ENCODE measurements around the gene CEP70. TPM values are rescaled to one million over a fixed set of nuclear protein-coding genes. Genes with fewer than 3 reads are reported as not detected.
"Not testable (repeated sequence)": the region's sequence is repeated elsewhere in the genome, so short reads cannot be mapped to it uniquely, and the experiment has no call there.

The CEP70 gene
- total RNA-seq, 1 experiment from 2014 or later: 32.6 TPM

DNA sequence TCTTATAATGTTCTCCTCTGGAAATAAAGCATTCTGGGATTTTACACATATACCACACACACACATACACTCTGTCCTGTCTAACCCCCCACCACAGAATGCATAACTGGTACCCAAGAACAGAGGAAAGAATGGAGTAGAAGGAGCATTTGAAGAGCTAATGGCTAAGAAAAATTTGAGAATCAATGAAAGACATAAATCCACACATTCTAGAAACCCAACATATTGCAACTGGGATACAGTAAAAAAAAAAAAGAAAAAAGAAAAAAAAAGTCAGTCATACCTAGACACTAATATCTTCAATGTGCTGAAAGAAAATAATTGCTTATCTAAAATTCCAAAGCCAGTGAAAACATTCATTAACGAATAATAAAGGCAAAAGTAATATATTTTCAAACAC lies 20.9 kb downstream of the CEP70 start:
- Histone ChIP-seq H3K4ac (ENCODE audit: low read depth, low read length) (no peak overlapping the region), H2BK5ac (ENCODE audit: insufficient read length, low read length) (no peak overlapping the region), H4K91ac (ENCODE audit: insufficient read length, low read depth, low read length) (no peak overlapping the region), H3K79me2 (ENCODE audit: insufficient read depth, low read length) (no peaks in the 10 kb centered on the region), H4K8ac (replicated peaks; ENCODE audit: insufficient read length, low read depth, low read length) (no peak overlapping the region), H3K4me2 (ENCODE audit: insufficient read depth, insufficient read length, low read length) (no peak overlapping the region), H4K5ac (ENCODE audit: insufficient read length, low read depth, low read length) (no peak overlapping the region), H2BK120ac (ENCODE audit: low read depth, low read length, poor library complexity, severe bottlenecking) (no peak overlapping the region), H2AK5ac (ENCODE audit: insufficient read length, low read length) (no peak overlapping the region), H3K9ac (ENCODE audit: extremely low read depth, insufficient read length, low read length) (no peak overlapping the region), H3K18ac (ENCODE audit: insufficient read length, low read depth, low read length) (no peak overlapping the region), H3K23me2 (ENCODE audit: insufficient read length, low read depth, low read length, poor library complexity, severe bottlenecking) (no peaks in the 10 kb centered on the region), H4K20me1 (ENCODE audit: control insufficient read depth, insufficient read depth, insufficient read length) (no peaks in the 10 kb centered on the region), H3K9me3 (ENCODE audit: control insufficient read depth, low read depth, low read length) (peaks cover 5% of the 10 kb centered on the region), H3T11ph (ENCODE audit: low read length) (no peak overlapping the region), H3K27ac (ENCODE audit: insufficient read length, low read depth, low read length) (no peak overlapping the region), H2BK20ac (ENCODE audit: low read depth, low read length, poor library complexity, severe bottlenecking) (no peak overlapping the region), H2BK12ac (ENCODE audit: insufficient read length, low read depth, low read length) (no peak overlapping the region), H3K14ac (ENCODE audit: insufficient read depth, low read length) (no peak overlapping the region), H2BK15ac (ENCODE audit: low read depth, low read length) (no peak overlapping the region), H3K23ac (ENCODE audit: insufficient read length, low read depth, low read length) (no peak overlapping the region), H3K79me1 (ENCODE audit: insufficient read depth, low read depth, low read length, poor library complexity, severe bottlenecking) (no peaks in the 10 kb centered on the region), H3K27me3 (ENCODE audit: insufficient read depth, low read length) (no peaks in the 10 kb centered on the region), H3K4me1 (ENCODE audit: insufficient read depth, low read length) (no peaks in the 10 kb centered on the region), H3K56ac (ENCODE audit: insufficient read length, low read depth, low read length) (no peak overlapping the region), H2AFZ (ENCODE audit: low read length) (no peak overlapping the region)
- H3K36me3 Mint-ChIP-seq (ENCODE audit: insufficient read depth in 1 of 3, low read depth in 3 of 3): peaks cover 34 to 57% (median 54%) of the 10 kb centered on the region in 3 experiments
- H3K9me3 Mint-ChIP-seq: peaks cover 31 to 40% of the 10 kb centered on the region in 2 experiments
- no peaks in the 10 kb centered on the region for H3K4me1 Mint-ChIP-seq
- no peak overlapping the region for H3K4me3 Mint-ChIP-seq
- no peak for DNase-seq
- no CpG with 5 or more reads among the region's 1 CpG for WGBS (ENCODE audit: extremely low coverage, insufficient read length, low lambda C conversion rate)
- peaks cover 1% of the 10 kb centered on the region; the same call in 1 of the 2 replicates for H3K27me3 Mint-ChIP-seq (ENCODE audit: low read depth)
- TF ChIP-seq, protein P1, sequence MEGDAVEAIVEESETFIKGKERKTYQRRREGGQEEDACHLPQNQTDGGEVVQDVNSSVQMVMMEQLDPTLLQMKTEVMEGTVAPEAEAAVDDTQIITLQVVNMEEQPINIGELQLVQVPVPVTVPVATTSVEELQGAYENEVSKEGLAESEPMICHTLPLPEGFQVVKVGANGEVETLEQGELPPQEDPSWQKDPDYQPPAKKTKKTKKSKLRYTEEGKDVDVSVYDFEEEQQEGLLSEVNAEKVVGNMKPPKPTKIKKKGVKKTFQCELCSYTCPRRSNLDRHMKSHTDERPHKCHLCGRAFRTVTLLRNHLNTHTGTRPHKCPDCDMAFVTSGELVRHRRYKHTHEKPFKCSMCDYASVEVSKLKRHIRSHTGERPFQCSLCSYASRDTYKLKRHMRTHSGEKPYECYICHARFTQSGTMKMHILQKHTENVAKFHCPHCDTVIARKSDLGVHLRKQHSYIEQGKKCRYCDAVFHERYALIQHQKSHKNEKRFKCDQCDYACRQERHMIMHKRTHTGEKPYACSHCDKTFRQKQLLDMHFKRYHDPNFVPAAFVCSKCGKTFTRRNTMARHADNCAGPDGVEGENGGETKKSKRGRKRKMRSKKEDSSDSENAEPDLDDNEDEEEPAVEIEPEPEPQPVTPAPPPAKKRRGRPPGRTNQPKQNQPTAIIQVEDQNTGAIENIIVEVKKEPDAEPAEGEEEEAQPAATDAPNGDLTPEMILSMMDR (conservative IDR thresholded peaks at IDR 0.05): no peak
- H3K27ac Mint-ChIP-seq: no peak overlapping the region

DNA sequence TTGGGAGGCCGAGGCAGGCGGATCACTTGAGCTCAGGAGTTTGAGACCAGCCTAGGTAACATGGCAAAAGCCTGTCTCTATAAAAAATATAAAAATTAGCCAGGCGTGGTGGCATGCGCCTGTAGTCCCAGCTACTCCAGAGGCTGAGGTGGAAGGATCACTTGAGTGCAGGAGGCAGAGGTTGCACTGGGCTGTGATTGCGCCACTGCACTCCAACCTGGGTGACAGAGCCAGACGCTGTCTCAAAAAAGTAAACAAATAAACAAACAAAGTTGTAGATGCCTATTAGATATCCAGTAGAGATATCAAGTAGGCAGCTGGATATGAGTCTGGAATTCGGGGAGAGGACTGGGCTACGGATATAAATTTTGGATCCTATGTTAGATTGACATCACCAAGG lies 24.4 kb downstream of the CEP70 start:
- H3K4me1 ChIP-seq (ENCODE audit: insufficient read depth, low read length): not testable (repeated sequence)

More for the DNA sequence above, 24.4 kb downstream of the CEP70 start:
- no CpG with 5 or more reads among the region's 8 CpGs for WGBS (ENCODE audit: extremely low coverage, insufficient read length, low lambda C conversion rate)
- H3K79me1 ChIP-seq (ENCODE audit: insufficient read depth, low read depth, low read length, poor library complexity, severe bottlenecking); H3K4me2 ChIP-seq (ENCODE audit: insufficient read depth, insufficient read length, low read length); H2BK15ac ChIP-seq (ENCODE audit: low read depth, low read length); H3K4me1 Mint-ChIP-seq; H3K23me2 ChIP-seq (ENCODE audit: insufficient read length, low read depth, low read length, poor library complexity, severe bottlenecking); DNase-seq; H3K56ac ChIP-seq (ENCODE audit: insufficient read length, low read depth, low read length); H4K91ac ChIP-seq (ENCODE audit: insufficient read length, low read depth, low read length); H2AK5ac ChIP-seq (ENCODE audit: insufficient read length, low read length); H3K79me2 ChIP-seq (ENCODE audit: insufficient read depth, low read length); H3K27ac ChIP-seq (ENCODE audit: insufficient read length, low read depth, low read length); H3T11ph ChIP-seq (ENCODE audit: low read length); H2BK12ac ChIP-seq (ENCODE audit: insufficient read length, low read depth, low read length); H3K23ac ChIP-seq (ENCODE audit: insufficient read length, low read depth, low read length); H2BK120ac ChIP-seq (ENCODE audit: low read depth, low read length, poor library complexity, severe bottlenecking); H3K4me3 Mint-ChIP-seq; H2AFZ ChIP-seq (ENCODE audit: low read length); H3K9me3 ChIP-seq (ENCODE audit: control insufficient read depth, low read depth, low read length); H4K5ac ChIP-seq (ENCODE audit: insufficient read length, low read depth, low read length); H3K27ac Mint-ChIP-seq; H3K9ac ChIP-seq (ENCODE audit: extremely low read depth, insufficient read length, low read length); H3K27me3 ChIP-seq (ENCODE audit: insufficient read depth, low read length); H2BK5ac ChIP-seq (ENCODE audit: insufficient read length, low read length); H2BK20ac ChIP-seq (ENCODE audit: low read depth, low read length, poor library complexity, severe bottlenecking); H4K8ac ChIP-seq (replicated peaks; ENCODE audit: insufficient read length, low read depth, low read length); H3K14ac ChIP-seq (ENCODE audit: insufficient read depth, low read length); H3K18ac ChIP-seq (ENCODE audit: insufficient read length, low read depth, low read length); H4K20me1 ChIP-seq (ENCODE audit: control insufficient read depth, insufficient read depth, insufficient read length); H3K27me3 Mint-ChIP-seq (ENCODE audit: low read depth); H3K4ac ChIP-seq (ENCODE audit: low read depth, low read length): not testable (repeated sequence)
- Mint-ChIP-seq H3K9me3 (peaks cover 21 to 27% of the 10 kb centered on the region in 2 experiments), H3K36me3 (ENCODE audit: insufficient read depth in 1 of 3, low read depth in 3 of 3) (peaks cover 27 to 47% (median 44%) of the 10 kb centered on the region in 3 experiments)

Measured in H9 (cell line).